C4-2B (cell line): ENCODE results near the gene TNFRSF19.

ENCODE experiments used
- ZFX ChIP-seq: fragments of 450-650 bp; IDR thresholded peaks from 2 replicates; pipeline ENCODE4 v1.6.1; 2017
- TF ChIP-seq, protein P1 (sequence below): fragments of 450-650 bp; conservative IDR thresholded peaks from 2 replicates; pipeline ENCODE4 v1.5.1; 2017; ENCODE audit warnings: mild to moderate bottlenecking

DNA sequence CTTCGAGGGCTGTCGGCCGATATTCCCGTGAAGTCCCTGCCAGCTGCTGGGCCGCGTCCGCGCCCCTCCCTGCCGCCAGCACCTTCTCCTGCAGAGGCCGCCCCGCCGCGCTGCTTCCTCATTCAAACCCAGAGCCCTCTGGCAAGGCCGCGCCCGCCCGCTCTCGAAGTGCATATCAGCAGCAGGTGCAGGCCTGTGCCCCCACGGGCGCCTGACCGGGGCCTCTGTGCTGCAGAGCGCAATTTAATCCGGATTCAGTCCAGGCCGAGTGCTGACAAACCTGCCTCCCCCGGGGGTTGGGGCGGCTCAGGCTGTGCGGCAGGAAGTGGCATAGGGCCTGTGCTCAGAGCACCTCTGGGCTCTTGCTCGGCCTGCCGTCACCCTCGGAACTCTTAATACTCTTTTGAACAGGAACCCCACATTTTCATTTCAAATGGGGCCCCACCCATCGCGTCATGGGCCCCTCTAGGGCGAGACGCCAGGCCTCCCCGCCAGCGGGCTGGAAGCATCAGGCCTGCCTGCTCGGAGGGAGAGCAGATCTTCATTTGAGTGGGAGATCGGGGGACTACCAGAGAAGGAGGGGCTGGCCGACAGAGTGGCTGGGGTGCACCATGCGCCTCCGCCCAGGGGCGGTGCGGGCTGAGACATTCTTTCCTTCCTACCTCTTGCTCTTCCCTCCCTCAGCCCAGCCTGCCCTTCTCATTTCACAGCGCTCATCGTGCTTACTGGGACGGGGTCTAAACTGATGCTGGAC lies 125.7 kb downstream of the TNFRSF19 start:
- TF ChIP-seq ZFX: no peak; the same call in 1 of the 2 replicates
- TF ChIP-seq, protein P1, sequence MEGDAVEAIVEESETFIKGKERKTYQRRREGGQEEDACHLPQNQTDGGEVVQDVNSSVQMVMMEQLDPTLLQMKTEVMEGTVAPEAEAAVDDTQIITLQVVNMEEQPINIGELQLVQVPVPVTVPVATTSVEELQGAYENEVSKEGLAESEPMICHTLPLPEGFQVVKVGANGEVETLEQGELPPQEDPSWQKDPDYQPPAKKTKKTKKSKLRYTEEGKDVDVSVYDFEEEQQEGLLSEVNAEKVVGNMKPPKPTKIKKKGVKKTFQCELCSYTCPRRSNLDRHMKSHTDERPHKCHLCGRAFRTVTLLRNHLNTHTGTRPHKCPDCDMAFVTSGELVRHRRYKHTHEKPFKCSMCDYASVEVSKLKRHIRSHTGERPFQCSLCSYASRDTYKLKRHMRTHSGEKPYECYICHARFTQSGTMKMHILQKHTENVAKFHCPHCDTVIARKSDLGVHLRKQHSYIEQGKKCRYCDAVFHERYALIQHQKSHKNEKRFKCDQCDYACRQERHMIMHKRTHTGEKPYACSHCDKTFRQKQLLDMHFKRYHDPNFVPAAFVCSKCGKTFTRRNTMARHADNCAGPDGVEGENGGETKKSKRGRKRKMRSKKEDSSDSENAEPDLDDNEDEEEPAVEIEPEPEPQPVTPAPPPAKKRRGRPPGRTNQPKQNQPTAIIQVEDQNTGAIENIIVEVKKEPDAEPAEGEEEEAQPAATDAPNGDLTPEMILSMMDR: no peak
